HL-60/S4 treated with phorbol 12-myristate 13-acetate at 8.2 ng/mL for 4 days and 3 days (cell line): ENCODE results near the gene SPANXN2.
"Not testable (repeated sequence)": the region's sequence is repeated elsewhere in the genome, so short reads cannot be mapped to it uniquely, and the experiment has no call there.

ENCODE experiments used
- in situ Hi-C: fragments of 300-500 bp; cut with MboI; formaldehyde crosslinking; loops from 2 replicates; pipeline ENCODE4 v1.15.0; 2022; ENCODE audit warnings: low sequenced_read_pairs

The SPANXN2 gene

GRCh38 chrX:143720652-143721051 lies at the start of gene SPANXN2:
TSS of gene SPANXN2 (minus strand) at chrX:143720752. CDS start at chrX:143720668, 84 bp downstream.
- in situ Hi-C loops: not testable (repeated sequence)

- in situ Hi-C loops: no loop called here
These were observed 48.4 kb upstream of the SPANXN2 start for GRCh38 chrX:143768976-143769375.

- in situ Hi-C loops: not testable (repeated sequence)
These were observed 47.2 kb upstream of the SPANXN2 start for GRCh38 chrX:143767789-143768188.

DNA sequence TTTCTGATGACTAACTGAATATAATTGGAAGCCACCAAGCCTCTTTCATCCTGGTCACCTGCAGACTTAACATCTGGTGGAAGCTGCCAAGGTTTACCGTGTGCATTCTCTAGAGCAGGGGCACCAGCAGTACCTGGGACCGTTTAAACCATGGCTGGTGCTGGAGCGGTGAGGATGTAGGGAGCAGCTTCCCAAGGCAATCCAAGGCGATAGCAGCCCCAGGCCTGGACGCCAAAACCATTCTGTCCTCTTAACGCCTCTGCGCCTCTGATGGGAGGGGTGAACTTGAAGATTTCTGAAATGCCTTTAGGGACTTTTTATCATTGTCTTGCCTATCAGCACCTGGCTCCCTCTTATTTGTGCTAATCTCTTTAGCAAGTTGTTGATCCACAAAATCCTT lies 37.3 kb upstream of the SPANXN2 start:
- in situ Hi-C loops: no loop called here

GRCh38 chrX:143757375-143757774 lies 36.8 kb upstream of the SPANXN2 start:
- in situ Hi-C loops: no loop called here

DNA sequence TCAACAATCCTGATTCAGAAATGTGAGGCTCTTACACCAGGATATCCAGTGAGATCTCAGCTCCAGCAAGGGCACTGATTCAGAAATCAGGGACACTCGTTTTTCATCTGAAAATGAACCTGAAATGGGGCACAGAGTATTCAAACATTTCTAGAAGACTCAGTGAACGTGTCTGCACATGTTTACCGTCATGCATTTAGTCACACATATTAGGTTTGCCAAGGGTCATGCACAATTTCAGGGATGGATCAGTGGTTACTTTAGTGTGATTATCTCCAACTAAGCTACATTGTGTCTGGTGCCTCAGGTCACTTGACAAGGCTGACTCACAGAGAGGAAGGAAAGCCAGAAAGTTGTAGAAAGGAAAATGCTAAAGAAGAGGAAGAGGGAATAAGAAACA lies 33.6 kb upstream of the SPANXN2 start:
- in situ Hi-C loops: no loop called here

DNA sequence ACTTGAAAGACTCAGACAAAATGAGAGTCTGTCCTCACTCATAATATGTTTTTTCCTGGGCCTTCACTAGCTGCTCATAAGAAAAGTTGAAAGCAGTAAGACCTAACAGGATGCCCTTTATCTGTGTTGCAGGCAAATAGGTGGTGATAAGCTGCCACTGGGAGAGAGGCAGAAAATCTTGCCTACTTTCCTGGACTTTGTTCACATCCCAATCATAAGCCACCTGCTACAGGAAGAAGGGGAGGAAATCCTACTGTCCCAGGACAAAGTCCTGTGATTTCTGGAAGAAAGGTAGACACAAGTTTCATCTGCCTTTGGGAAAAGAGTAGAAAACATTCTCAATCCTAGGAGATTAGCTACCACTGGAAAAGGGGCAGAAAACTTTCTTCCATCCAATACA lies 13.3 kb upstream of the SPANXN2 start:
- in situ Hi-C loops: no loop called here

DNA sequence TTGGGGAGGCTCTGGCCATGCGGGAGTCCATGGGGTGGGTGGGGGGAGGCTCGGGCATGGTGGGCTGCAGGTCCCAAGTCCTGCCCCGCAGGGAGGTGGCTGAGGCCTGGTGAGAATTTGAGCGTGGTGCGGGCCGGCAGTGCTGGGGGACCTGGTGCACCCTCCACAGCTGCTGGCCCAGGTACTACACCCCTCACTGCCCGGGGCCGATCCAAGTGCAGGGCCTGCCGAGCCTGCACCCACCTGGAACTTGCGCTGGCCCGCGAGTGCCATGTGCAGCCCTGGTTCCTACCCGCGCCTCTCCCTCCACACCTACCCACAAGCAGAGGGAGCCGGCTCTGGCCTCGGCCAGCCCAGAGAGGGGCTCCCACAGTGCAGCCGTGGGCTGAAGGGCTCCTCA lies 5.7 kb upstream of the SPANXN2 start:
- in situ Hi-C loops: no loop called here

- in situ Hi-C loops: no loop called here
These were observed 19.1 kb downstream of the SPANXN2 start for GRCh38 chrX:143701460-143701859.

- in situ Hi-C loops: no loop called here
These were observed 25.7 kb downstream of the SPANXN2 start for GRCh38 chrX:143694885-143695284.

- in situ Hi-C loops: no loop called here
These were observed 37.1 kb downstream of the SPANXN2 start for GRCh38 chrX:143683486-143683885.

GRCh38 chrX:143674926-143675325 lies 45.6 kb downstream of the SPANXN2 start:
- in situ Hi-C loops: no loop called here

DNA sequence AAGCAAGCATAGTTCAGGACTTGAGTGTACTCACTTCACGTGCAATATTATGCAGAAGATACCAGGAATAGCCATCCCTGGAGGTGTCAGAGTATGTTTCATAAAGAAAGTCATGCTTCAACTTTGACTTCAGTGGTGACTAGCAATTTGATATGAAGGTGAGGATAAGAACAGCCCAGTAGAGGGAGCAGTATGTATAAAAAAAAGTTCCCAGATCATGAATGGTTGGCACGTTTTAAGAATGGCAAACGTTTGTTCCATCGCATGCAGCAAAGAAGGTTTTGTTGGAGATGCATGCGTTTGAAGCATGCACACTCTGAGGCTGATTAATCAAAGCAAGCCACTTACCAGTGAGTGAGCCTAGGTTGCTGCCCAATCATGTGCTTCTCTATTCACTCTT lies 51.2 kb downstream of the SPANXN2 start:
- in situ Hi-C loops: no loop called here

GRCh38 chrX:143664302-143664701 lies 56.2 kb downstream of the SPANXN2 start:
- in situ Hi-C loops: no loop called here

GRCh38 chrX:143663755-143664154 lies 56.8 kb downstream of the SPANXN2 start:
- in situ Hi-C loops: no loop called here
